ENCODE data around the gene ZKSCAN1.
"Not testable (repeated sequence)": the region's sequence is repeated elsewhere in the genome, so short reads cannot be mapped to it uniquely, and the experiment has no call there.

Gene ZKSCAN1

GRCh38 chr7:99991543-99991942, 23.9 kb upstream of the ZKSCAN1 start:
- not testable (repeated sequence) for H3K4me3 Mint-ChIP-seq; H3K27me3 Mint-ChIP-seq; H3K36me3 Mint-ChIP-seq; H3K27ac Mint-ChIP-seq; H3K4me1 Mint-ChIP-seq (ENCODE audit: low read depth); H3K9me3 Mint-ChIP-seq (ENCODE audit: low read depth)

- Mint-ChIP-seq H3K4me1 (ENCODE audit: low read depth) (peaks cover 7% of the 10 kb centered on the region), H3K27me3 (no peaks in the 10 kb centered on the region), H3K4me3 (no peak overlapping the region)
Measured at GRCh38 chr7:99992330-99993038, 22.9 kb upstream of the ZKSCAN1 start.

GRCh38 chr7:99994819-99995218, 20.6 kb upstream of the ZKSCAN1 start:
- peaks cover 12% of the 10 kb centered on the region for H3K4me1 Mint-ChIP-seq (ENCODE audit: low read depth)

More at GRCh38 chr7:99992330-99993038, 22.9 kb upstream of the ZKSCAN1 start:
- Mint-ChIP-seq H3K27ac (no peak overlapping the region), H3K9me3 (ENCODE audit: low read depth) (no peaks in the 10 kb centered on the region), H3K36me3 (no peaks in the 10 kb centered on the region)

GRCh38 chr7:99996755-99997544, 18.4 kb upstream of the ZKSCAN1 start:
- peak overlapping the region; percentile 80 for H3K27ac Mint-ChIP-seq
- no peaks in the 10 kb centered on the region for H3K36me3 Mint-ChIP-seq
- no peaks in the 10 kb centered on the region for H3K9me3 Mint-ChIP-seq (ENCODE audit: low read depth)
- H3K4me3 Mint-ChIP-seq, result peak overlapping the region; percentile 79
- H3K27me3 Mint-ChIP-seq, result no peaks in the 10 kb centered on the region
- peaks cover 10% of the 10 kb centered on the region for H3K4me1 Mint-ChIP-seq (ENCODE audit: low read depth)

More at GRCh38 chr7:99994819-99995218, 20.6 kb upstream of the ZKSCAN1 start:
- no peaks in the 10 kb centered on the region for H3K9me3 Mint-ChIP-seq (ENCODE audit: low read depth)
- no peak overlapping the region for H3K4me3 Mint-ChIP-seq
- no peaks in the 10 kb centered on the region for H3K36me3 Mint-ChIP-seq
- no peak overlapping the region for H3K27ac Mint-ChIP-seq
- no peaks in the 10 kb centered on the region for H3K27me3 Mint-ChIP-seq

- H3K27me3 Mint-ChIP-seq, result no peaks in the 10 kb centered on the region
- H3K36me3 Mint-ChIP-seq, result no peaks in the 10 kb centered on the region
- H3K4me1 Mint-ChIP-seq (ENCODE audit: low read depth), result peaks cover 10% of the 10 kb centered on the region
- peak overlapping the region; percentile 79 for H3K4me3 Mint-ChIP-seq
- H3K27ac Mint-ChIP-seq, result peak overlapping the region; percentile 80
- no peaks in the 10 kb centered on the region for H3K9me3 Mint-ChIP-seq (ENCODE audit: low read depth)
Measured at GRCh38 chr7:99997545-99998137, 17.8 kb upstream of the ZKSCAN1 start.

- Mint-ChIP-seq H3K27me3 (no peaks in the 10 kb centered on the region), H3K27ac (no peak overlapping the region), H3K4me3 (no peak overlapping the region), H3K36me3 (no peaks in the 10 kb centered on the region), H3K9me3 (ENCODE audit: low read depth) (no peaks in the 10 kb centered on the region), H3K4me1 (ENCODE audit: low read depth) (peaks cover 10% of the 10 kb centered on the region)
Measured at GRCh38 chr7:100000239-100000638, 15.2 kb upstream of the ZKSCAN1 start.

- no peaks in the 10 kb centered on the region for H3K9me3 Mint-ChIP-seq (ENCODE audit: low read depth)
- no peaks in the 10 kb centered on the region for H3K4me1 Mint-ChIP-seq (ENCODE audit: low read depth)
- H3K36me3 Mint-ChIP-seq, result no peaks in the 10 kb centered on the region
- H3K4me3 Mint-ChIP-seq, result no peak overlapping the region
- H3K27ac Mint-ChIP-seq, result no peak overlapping the region
- H3K27me3 Mint-ChIP-seq, result no peaks in the 10 kb centered on the region
Measured at GRCh38 chr7:100003711-100004661, 11.4 kb upstream of the ZKSCAN1 start.

GRCh38 chr7:100007887-100008286, 7.5 kb upstream of the ZKSCAN1 start:
- no peaks in the 10 kb centered on the region for H3K27me3 Mint-ChIP-seq
- no peaks in the 10 kb centered on the region for H3K36me3 Mint-ChIP-seq
- no peak overlapping the region for H3K4me3 Mint-ChIP-seq
- no peaks in the 10 kb centered on the region for H3K9me3 Mint-ChIP-seq (ENCODE audit: low read depth)
- peaks cover under 1% of the 10 kb centered on the region for H3K4me1 Mint-ChIP-seq (ENCODE audit: low read depth)
- no peak overlapping the region for H3K27ac Mint-ChIP-seq

- Mint-ChIP-seq H3K4me3 (no peak overlapping the region), H3K36me3 (no peaks in the 10 kb centered on the region), H3K27me3 (no peaks in the 10 kb centered on the region), H3K27ac (no peak overlapping the region), H3K4me1 (ENCODE audit: low read depth) (peaks cover 7% of the 10 kb centered on the region), H3K9me3 (ENCODE audit: low read depth) (no peaks in the 10 kb centered on the region)
Measured at GRCh38 chr7:100008525-100008924, 6.9 kb upstream of the ZKSCAN1 start.

GRCh38 chr7:100009952-100010351, 5.4 kb upstream of the ZKSCAN1 start:
- H3K4me1 Mint-ChIP-seq (ENCODE audit: low read depth), result peaks cover 13% of the 10 kb centered on the region
- not testable (repeated sequence) for H3K27ac Mint-ChIP-seq; H3K36me3 Mint-ChIP-seq; H3K9me3 Mint-ChIP-seq (ENCODE audit: low read depth); H3K4me3 Mint-ChIP-seq; H3K27me3 Mint-ChIP-seq

GRCh38 chr7:100010901-100011300, 4.5 kb upstream of the ZKSCAN1 start:
- Mint-ChIP-seq H3K4me1 (ENCODE audit: low read depth) (peaks cover 17% of the 10 kb centered on the region), H3K36me3 (no peaks in the 10 kb centered on the region)

GRCh38 chr7:100011516-100011915, 3.9 kb upstream of the ZKSCAN1 start:
- Mint-ChIP-seq H3K9me3 (ENCODE audit: low read depth) (no peaks in the 10 kb centered on the region), H3K36me3 (no peaks in the 10 kb centered on the region), H3K4me3 (no peak overlapping the region), H3K4me1 (ENCODE audit: low read depth) (peaks cover 23% of the 10 kb centered on the region), H3K27me3 (no peaks in the 10 kb centered on the region), H3K27ac (no peak overlapping the region)

More at GRCh38 chr7:100010901-100011300, 4.5 kb upstream of the ZKSCAN1 start:
- Mint-ChIP-seq H3K27me3 (no peaks in the 10 kb centered on the region), H3K27ac (no peak overlapping the region), H3K4me3 (no peak overlapping the region), H3K9me3 (ENCODE audit: low read depth) (no peaks in the 10 kb centered on the region)

- not testable (repeated sequence) for H3K27me3 Mint-ChIP-seq; H3K36me3 Mint-ChIP-seq; H3K9me3 Mint-ChIP-seq (ENCODE audit: low read depth)
- peak overlapping the region; percentile 23 for H3K4me3 Mint-ChIP-seq
- H3K4me1 Mint-ChIP-seq (ENCODE audit: low read depth), result peaks cover 30% of the 10 kb centered on the region
- H3K27ac Mint-ChIP-seq, result peak overlapping the region; percentile 58
Measured at GRCh38 chr7:100012385-100013327, 2.7 kb upstream of the ZKSCAN1 start.

GRCh38 chr7:100013328-100013676, 2.1 kb upstream of the ZKSCAN1 start:
- peak overlapping the region; percentile 58 for H3K27ac Mint-ChIP-seq
- no peaks in the 10 kb centered on the region for H3K27me3 Mint-ChIP-seq
- H3K36me3 Mint-ChIP-seq, result peaks cover 3% of the 10 kb centered on the region
- H3K4me3 Mint-ChIP-seq, result peak overlapping the region; percentile 23
- H3K4me1 Mint-ChIP-seq (ENCODE audit: low read depth), result peaks cover 35% of the 10 kb centered on the region
- H3K9me3 Mint-ChIP-seq (ENCODE audit: low read depth), result no peaks in the 10 kb centered on the region
